ENCODE results near the gene USH1C. TPM values are rescaled to one million over a fixed set of nuclear protein-coding genes. Genes with fewer than 3 reads are reported as not detected.

Gene USH1C
- total RNA-seq, 1 experiment from 2014 or later: not detected

GRCh38 chr11:17505146-17505545 is 39.1 kb downstream of the USH1C start:
- no peak for DNase-seq (ENCODE audit: low spot score)

- peak; percentile 69 for DNase-seq (ENCODE audit: low spot score)
Measured at GRCh38 chr11:17504330-17505107, 39.7 kb downstream of the USH1C start.

- no peak for DNase-seq (ENCODE audit: low spot score)
Measured at GRCh38 chr11:17502630-17503029, 41.6 kb downstream of the USH1C start.

- no peak for DNase-seq (ENCODE audit: low spot score)
Measured at GRCh38 chr11:17500673-17501072, 43.5 kb downstream of the USH1C start.

GRCh38 chr11:17498475-17498874 is 45.7 kb downstream of the USH1C start:
- no peak for DNase-seq (ENCODE audit: low spot score)

GRCh38 chr11:17498058-17498457 is 46.2 kb downstream of the USH1C start:
- DNase-seq (ENCODE audit: low spot score): no peak

GRCh38 chr11:17496406-17496805 is 47.8 kb downstream of the USH1C start:
- no peak for DNase-seq (ENCODE audit: low spot score)

GRCh38 chr11:17494019-17494418 is 50.2 kb downstream of the USH1C start:
- no peak for DNase-seq (ENCODE audit: low spot score)

GRCh38 chr11:17490938-17491337 is 53.3 kb downstream of the USH1C start:
- DNase-seq (ENCODE audit: low spot score): no peak

GRCh38 chr11:17490232-17490631 is 54.0 kb downstream of the USH1C start:
- DNase-seq (ENCODE audit: low spot score): no peak

- no peak for DNase-seq (ENCODE audit: low spot score)
Measured at GRCh38 chr11:17489751-17490150, 54.5 kb downstream of the USH1C start.

- no peak for DNase-seq (ENCODE audit: low spot score)
Measured at GRCh38 chr11:17488563-17488962, 55.7 kb downstream of the USH1C start.

GRCh38 chr11:17486646-17487045 is 57.6 kb downstream of the USH1C start:
- no peak for DNase-seq (ENCODE audit: low spot score)

GRCh38 chr11:17483505-17483904 is 60.7 kb downstream of the USH1C start:
- DNase-seq (ENCODE audit: low spot score): no peak

- DNase-seq (ENCODE audit: low spot score): no peak
Measured at GRCh38 chr11:17481905-17482304, 62.3 kb downstream of the USH1C start.

GRCh38 chr11:17479284-17480214 is 64.7 kb downstream of the USH1C start:
- DNase-seq (ENCODE audit: low spot score): peak; percentile 28

GRCh38 chr11:17478070-17478469 is 66.1 kb downstream of the USH1C start:
- no peak for DNase-seq (ENCODE audit: low spot score)

GRCh38 chr11:17477361-17477760 is 66.9 kb downstream of the USH1C start:
- DNase-seq (ENCODE audit: low spot score): no peak

- DNase-seq (ENCODE audit: low spot score): no peak
Measured at GRCh38 chr11:17477084-17477333, 67.2 kb downstream of the USH1C start.

- DNase-seq (ENCODE audit: low spot score): no peak
Measured at GRCh38 chr11:17476317-17477083, 67.7 kb downstream of the USH1C start, which contains the start of gene ABCC8. ABCC8 (minus strand) TSS chr11:17476845; CDS start chr11:17476776, 69 bp downstream.

GRCh38 chr11:17475666-17476316 is 68.4 kb downstream of the USH1C start:
- no peak for DNase-seq (ENCODE audit: low spot score)

Measured in A172 (cell line).